NT2/D1 (cell line): ENCODE measurements around the gene C7.

ENCODE experiments used
- SUZ12 ChIP-seq: IDR thresholded peaks from 2 replicates; pipeline ENCODE4 v1.6.1; 2011; ENCODE audit not compliant: insufficient read length, insufficient read depth; ENCODE audit errors: extremely low read depth
- YY1 ChIP-seq: IDR thresholded peaks from 2 replicates; pipeline ENCODE4 v1.6.1; 2011; ENCODE audit not compliant: insufficient read length, insufficient read depth
- ZNF274 ChIP-seq: IDR thresholded peaks from 2 replicates; pipeline ENCODE4 v1.6.1; 2011; ENCODE audit warnings: mild to moderate bottlenecking, low read depth, low read length

- TF ChIP-seq ZNF274 (no peak), YY1 (no peak), SUZ12 (no peak)
Measured at GRCh38 chr5:40960037-40960436, 50.7 kb downstream of the C7 start.
